Thyroid gland (tissue), 4 donors: ENCODE data around the gene ZFHX2. TPM values are rescaled to one million over a fixed set of nuclear protein-coding genes. Genes with fewer than 3 reads are reported as not detected.

Experiments
- DNase-seq, 2 donors: peaks; one replicate each; pipeline ENCODE4 v3.0.0-alpha.2; 2019
- H3K27ac ChIP-seq, 3 donors: fragments of 200-600 bp; sonication (generic); 1 replicate in 2 of 3; 2 replicates in 1 of 3; pipeline ENCODE4 v1.5.1; 2016 to 2019; ENCODE audit warnings: mild to moderate bottlenecking in 1 of 3, moderate library complexity in 1 of 3
- H3K27me3 ChIP-seq: fragments of 200-600 bp; sonication (generic); one replicate; pipeline ENCODE4 v1.5.1; 2019
- H3K36me3 ChIP-seq, 2 donors: fragments of 200-600 bp; sonication (generic); one replicate each; pipeline ENCODE4 v1.5.1; 2016 to 2019
- H3K4me1 ChIP-seq, 2 donors: fragments of 200-600 bp; sonication (generic); one replicate each; pipeline ENCODE4 v1.5.1; 2017 to 2019
- H3K4me3 ChIP-seq, 3 donors: fragments of 200-600 bp; sonication (generic); replicated peaks in 1 of 3; 1 replicate in 2 of 3; 2 replicates in 1 of 3; pipeline ENCODE4 v1.5.1; 2016; ENCODE audit warnings: mild to moderate bottlenecking in 1 of 3
- H3K9me3 ChIP-seq: fragments of 200-600 bp; sonication (generic); one replicate; pipeline ENCODE4 v1.5.1; 2017
- CTCF ChIP-seq, 6 experiments: fragments of 200-600 bp in 3 of 6; fragments of 450-650 bp in 3 of 6; sonication (generic) in 3 of 6; IDR thresholded peaks; one replicate each; pipeline ENCODE4 v1.5.1; 2016 to 2019; ENCODE audit warnings: antibody characterized with exemption in 6 of 6, mild to moderate bottlenecking in 2 of 6, inconsistent platforms in 1 of 6, moderate library complexity in 1 of 6
- POLR2A ChIP-seq, 2 donors: fragments of 450-650 bp; IDR thresholded peaks; one replicate each; pipeline ENCODE4 v1.6.1; 2017; ENCODE audit warnings: antibody characterized with exemption in 2 of 2, mild to moderate bottlenecking in 2 of 2, moderate library complexity in 1 of 2
- WGBS, 2 donors: methylation state at CpG; one replicate each; pipeline ENCODE4 v1.1.5; 2017; 5-methylcytosine and 5-hydroxymethylcytosine counted together
- intact Hi-C: fragments of 100-400 bp; cut with DNase I; formaldehyde crosslinking; loops from one replicate; pipeline ENCODE4 v1.15.1; 2023
- total RNA-seq, 4 donors: library from RNA; depleted of rRNA; stranded (reverse); fragments of >200 nt; gene quantifications; one replicate each; pipeline ENCODE4 v1.2.3, GENCODE V29; 2016

The ZFHX2 gene
- total RNA-seq, 4 donors from 2014 or later: 0.46 to 2.3 (median 1.4) TPM

DNA sequence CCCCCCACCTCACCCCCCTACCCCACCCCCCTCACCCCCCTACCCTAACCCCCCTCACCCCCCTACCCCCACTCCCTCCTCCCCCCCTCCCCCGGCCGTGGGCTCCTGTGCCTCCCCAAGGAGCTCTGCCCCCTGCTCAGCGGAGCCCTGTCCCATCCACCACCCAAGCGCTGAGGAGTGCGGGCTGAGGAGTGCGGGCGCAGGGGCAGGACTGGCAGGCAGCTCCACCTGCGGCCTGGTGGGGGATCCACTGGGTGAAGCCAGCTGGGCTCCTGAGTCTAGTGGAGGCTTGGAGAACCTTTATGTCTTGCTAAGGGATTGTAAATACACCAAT lies 29.4 kb upstream of the ZFHX2 start:
- no peak overlapping the region for H3K4me3 ChIP-seq
- H3K36me3 ChIP-seq: no peaks in the 10 kb centered on the region
- 67% methylated on average over 1 of the region's 8 CpGs; no CpG with 5 or more reads in 1 of the 2 donors for WGBS, 2 donors
- peaks cover 6 to 18% of the 10 kb centered on the region in 2 donors for H3K4me1 ChIP-seq
- H3K27ac ChIP-seq: no peak overlapping the region
- intact Hi-C loops: no loop called here
- no peaks in the 10 kb centered on the region for H3K9me3 ChIP-seq
- TF ChIP-seq POLR2A (IDR thresholded peaks at IDR 0.05) (no peak), CTCF (IDR thresholded peaks at IDR 0.05) (no peak)
- H3K27me3 ChIP-seq: peaks cover 17% of the 10 kb centered on the region
- no peak for DNase-seq

- no peak overlapping the region for H3K4me3 ChIP-seq
- H3K36me3 ChIP-seq: no peaks in the 10 kb centered on the region
- no peak for DNase-seq
- H3K9me3 ChIP-seq: no peaks in the 10 kb centered on the region
- 89 to 95% methylated on average over 17 to 19 of the region's 24 CpGs for WGBS, 2 donors
- peaks cover 6 to 20% of the 10 kb centered on the region in 2 donors for H3K4me1 ChIP-seq
- H3K27me3 ChIP-seq: peaks cover 22% of the 10 kb centered on the region
- intact Hi-C loops: no loop called here
- no peak overlapping the region for H3K27ac ChIP-seq
- TF ChIP-seq POLR2A (IDR thresholded peaks at IDR 0.05): no peak
- TF ChIP-seq CTCF (IDR thresholded peaks at IDR 0.05): no peak
Observed at GRCh38 chr14:23580152-23580926, 28.8 kb upstream of the ZFHX2 start.

GRCh38 chr14:23579739-23580138 lies 28.2 kb upstream of the ZFHX2 start:
- DNase-seq: no peak
- Histone ChIP-seq H3K27ac (no peak overlapping the region), H3K4me1 (peaks cover 6 to 20% of the 10 kb centered on the region in 2 donors), H3K9me3 (no peaks in the 10 kb centered on the region), H3K36me3 (no peaks in the 10 kb centered on the region), H3K27me3 (peaks cover 26% of the 10 kb centered on the region), H3K4me3 (no peak overlapping the region)
- TF ChIP-seq CTCF (IDR thresholded peaks at IDR 0.05): no peak
- no peak for TF ChIP-seq POLR2A (IDR thresholded peaks at IDR 0.05)
- intact Hi-C loops: no loop called here

GRCh38 chr14:23579311-23579630 lies 27.7 kb upstream of the ZFHX2 start:
- peaks cover 31% of the 10 kb centered on the region for H3K27me3 ChIP-seq
- no peak for DNase-seq
- no peak for TF ChIP-seq POLR2A (IDR thresholded peaks at IDR 0.05)
- no peak for TF ChIP-seq CTCF (IDR thresholded peaks at IDR 0.05)
- no peak overlapping the region for H3K27ac ChIP-seq
- no peaks in the 10 kb centered on the region for H3K36me3 ChIP-seq
- WGBS, 2 donors: 42 to 46% methylated on average over 3 of the region's 3 CpGs
- intact Hi-C loops: no loop called here
- no peak overlapping the region for H3K4me3 ChIP-seq
- peaks cover 6 to 20% of the 10 kb centered on the region in 2 donors for H3K4me1 ChIP-seq
- no peaks in the 10 kb centered on the region for H3K9me3 ChIP-seq

DNA sequence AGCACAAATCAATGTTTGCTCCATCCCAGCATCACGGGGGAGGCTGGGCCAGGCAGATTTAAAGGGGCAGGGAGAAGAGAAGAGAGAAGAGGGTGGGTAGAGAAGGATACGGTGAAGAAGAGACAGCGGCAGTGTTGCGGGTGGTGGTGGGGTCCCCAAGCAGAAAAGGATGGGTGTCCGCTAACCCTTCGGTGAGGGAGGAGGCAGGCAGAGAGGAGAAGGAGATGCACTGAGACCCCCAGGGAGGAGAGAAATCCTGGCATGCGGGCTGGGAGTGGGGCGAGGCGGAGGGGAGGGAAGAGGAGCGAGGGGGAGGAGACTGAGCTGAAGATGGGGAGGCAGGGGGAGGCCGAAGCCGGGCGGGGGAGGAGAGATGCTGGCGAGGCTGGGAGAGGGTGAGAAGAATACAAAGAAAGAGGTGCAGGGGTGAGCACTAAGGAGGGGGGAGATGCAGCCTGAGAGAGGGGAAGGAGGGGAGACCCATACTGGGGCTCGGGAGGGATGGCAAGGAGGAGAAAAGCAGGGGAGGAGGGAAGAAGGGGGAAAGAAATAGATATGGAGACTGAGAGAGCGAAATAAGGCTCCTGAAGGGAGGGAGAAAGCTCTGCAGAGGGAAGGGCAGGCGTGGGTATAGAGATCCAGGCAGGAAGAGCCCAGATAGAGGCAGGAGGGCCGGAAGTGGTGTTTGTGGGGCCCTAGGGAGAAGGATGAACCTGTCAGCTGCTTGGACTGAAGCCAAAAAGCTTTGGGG lies 27.2 kb upstream of the ZFHX2 start, which contains the start of gene JPH4:
TSS of gene JPH4 (minus strand) at position 231 of the 751 bp plus-strand sequence. CDS start 1,337 bp downstream, outside the sequence.
- WGBS, 2 donors: 9 to 10% methylated on average over 18 of the region's 18 CpGs
- no peak within 1 kb of the TSS for H3K4me3 ChIP-seq
- peaks cover 31% of the 10 kb centered on the region for H3K27me3 ChIP-seq
- TF ChIP-seq CTCF (IDR thresholded peaks at IDR 0.05) (no peak), POLR2A (IDR thresholded peaks at IDR 0.05) (no peak)
- no peaks in the 10 kb centered on the region for H3K36me3 ChIP-seq
- intact Hi-C loops: no loop called here
- no peaks in the 10 kb centered on the region for H3K9me3 ChIP-seq
- peaks cover 6 to 20% of the 10 kb centered on the region in 2 donors for H3K4me1 ChIP-seq
- no peak within 1 kb of the TSS for H3K27ac ChIP-seq
- no peak for DNase-seq
